ENCODE data around the gene LCN15. TPM values are rescaled to one million over a fixed set of nuclear protein-coding genes. Genes with fewer than 3 reads are reported as not detected.

The LCN15 gene
- total and polyA plus RNA-seq, 4 donors: 0.88 TPM; not detected in 3

GRCh38 chr9:136750526-136750925, 13.8 kb downstream of the LCN15 start:
- 54 to 60% methylated on average over 2 of the region's 2 CpGs for WGBS, 2 donors
- Histone ChIP-seq H3K4me1 (ENCODE audit: control insufficient read depth in 1 of 2, insufficient read depth in 2 of 2, low read length in 2 of 2) (no peaks in the 10 kb centered on the region), H3K27me3 (ENCODE audit: control insufficient read depth in 1 of 2, insufficient read depth in 2 of 2, low read length in 1 of 2) (no peaks in the 10 kb centered on the region), H3K4me3 (ENCODE audit: low read length in 2 of 2) (no peak overlapping the region), H3K36me3 (ENCODE audit: control insufficient read depth in 1 of 2, insufficient read depth in 2 of 2, low read length in 1 of 2) (no peaks in the 10 kb centered on the region), H3K9me3 (ENCODE audit: control insufficient read depth, low read length) (peaks cover 2% of the 10 kb centered on the region), H3K27ac (ENCODE audit: low read depth in 1 of 2, low read length in 2 of 2) (no peak overlapping the region)
- ATAC-seq (ENCODE audit: low FRiP score): no peak
- no peak for DNase-seq
- intact Hi-C loops (cut with DNase I): no loop called here

DNA sequence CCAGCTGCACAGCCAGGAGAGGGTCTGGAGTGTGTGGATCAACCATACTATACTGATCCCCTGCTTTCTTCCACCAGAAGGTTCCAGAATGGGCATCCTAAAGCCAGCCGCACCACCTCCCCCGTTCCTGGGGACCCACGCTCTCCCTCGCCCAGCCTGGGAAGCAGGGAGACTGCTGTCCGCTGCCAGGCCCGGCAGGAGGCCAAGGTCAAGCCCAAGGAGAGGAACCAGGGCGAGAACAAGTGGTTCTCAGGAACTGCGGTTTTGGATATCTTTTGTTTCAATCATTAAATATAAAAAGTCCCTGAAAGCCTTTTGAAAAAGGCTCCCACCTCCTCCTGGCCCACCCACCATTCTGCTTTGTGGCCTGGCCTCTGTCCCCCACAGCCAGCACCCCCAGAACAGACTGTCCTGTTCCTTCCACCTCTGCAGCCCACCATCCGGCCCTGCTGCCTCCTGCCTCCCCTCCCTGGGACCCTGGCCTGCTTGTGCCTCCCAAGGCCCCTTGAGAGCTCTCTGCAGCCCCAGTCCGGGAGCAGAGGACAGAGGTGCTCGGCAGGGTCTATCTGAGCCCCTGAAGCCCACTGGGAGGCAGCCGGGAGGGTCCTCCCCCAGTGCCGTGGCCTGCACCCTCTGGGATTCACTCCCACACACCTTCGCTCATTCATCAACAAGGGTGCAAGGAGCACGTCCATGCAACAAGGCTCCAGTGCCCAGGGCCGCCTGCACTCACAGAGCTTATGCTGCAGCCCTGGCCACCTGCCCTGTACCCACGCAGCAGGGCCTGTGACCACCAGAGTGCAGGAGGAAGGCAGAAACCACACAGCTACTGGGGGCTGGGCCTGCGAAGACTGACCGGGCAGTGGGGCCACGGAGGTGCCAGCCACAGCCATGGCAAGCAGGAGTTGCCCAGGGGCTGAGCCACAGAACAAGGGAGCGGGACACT, 15.4 kb downstream of the LCN15 start:
- Histone ChIP-seq H3K9me3 (ENCODE audit: control insufficient read depth, low read length) (peaks cover 2% of the 10 kb centered on the region), H3K36me3 (ENCODE audit: control insufficient read depth in 1 of 2, insufficient read depth in 2 of 2, low read length in 1 of 2) (no peaks in the 10 kb centered on the region), H3K4me1 (ENCODE audit: control insufficient read depth in 1 of 2, insufficient read depth in 2 of 2, low read length in 2 of 2) (no peaks in the 10 kb centered on the region), H3K27me3 (ENCODE audit: control insufficient read depth in 1 of 2, insufficient read depth in 2 of 2, low read length in 1 of 2) (no peaks in the 10 kb centered on the region), H3K27ac (ENCODE audit: low read depth in 1 of 2, low read length in 2 of 2) (no peak overlapping the region), H3K4me3 (ENCODE audit: low read length in 2 of 2) (no peak overlapping the region)
- WGBS, 2 donors: 82 to 84% methylated on average over 21 of the region's 21 CpGs
- intact Hi-C loops (cut with DNase I): no loop called here
- ATAC-seq (ENCODE audit: low FRiP score): no peak
- DNase-seq: no peak

DNA sequence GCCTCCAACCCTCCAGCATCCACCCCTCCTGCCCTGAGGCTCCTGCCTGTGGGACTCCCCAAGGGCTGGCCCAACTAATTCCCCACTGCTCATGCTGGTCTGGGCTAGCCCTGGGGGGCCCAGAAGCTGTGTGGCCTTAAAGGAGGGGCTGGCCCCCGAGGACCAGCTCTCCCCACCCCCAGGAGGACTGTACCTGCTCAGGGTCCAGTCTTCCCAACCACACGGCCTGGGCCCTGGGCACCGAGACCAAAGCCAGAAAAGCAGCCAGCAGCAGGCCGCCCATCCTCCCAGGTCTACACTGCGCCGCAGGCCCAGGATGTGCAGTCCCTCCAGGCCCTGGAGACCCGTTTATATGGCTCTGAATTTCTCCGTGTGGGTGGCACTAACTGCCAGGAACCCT, 16.1 kb downstream of the LCN15 start, which contains the start of gene LCN6:
Gene LCN6 (minus strand): TSS at position 325 of the 400 bp plus-strand sequence. CDS start 42 bp downstream, at position 283.
- H3K4me3 ChIP-seq (ENCODE audit: low read length in 2 of 2): no peak within 1 kb of the TSS
- DNase-seq (no peak), ATAC-seq (ENCODE audit: low FRiP score) (no peak)
- no peaks in the 10 kb centered on the region for H3K4me1 ChIP-seq (ENCODE audit: control insufficient read depth in 1 of 2, insufficient read depth in 2 of 2, low read length in 2 of 2)
- 74 to 81% methylated on average over 8 of the region's 8 CpGs for WGBS, 2 donors
- H3K36me3 ChIP-seq (ENCODE audit: control insufficient read depth in 1 of 2, insufficient read depth in 2 of 2, low read length in 1 of 2): no peaks in the 10 kb centered on the region
- intact Hi-C loops (cut with DNase I): no loop called here
- H3K9me3 ChIP-seq (ENCODE audit: control insufficient read depth, low read length): no peaks in the 10 kb centered on the region
- H3K27ac ChIP-seq (ENCODE audit: low read depth in 1 of 2, low read length in 2 of 2): no peak within 1 kb of the TSS
- no peaks in the 10 kb centered on the region for H3K27me3 ChIP-seq (ENCODE audit: control insufficient read depth in 1 of 2, insufficient read depth in 2 of 2, low read length in 1 of 2)

- ATAC-seq (ENCODE audit: low FRiP score): no peak
Observed at GRCh38 chr9:136747161-136748060, 16.9 kb downstream of the LCN15 start.

DNA sequence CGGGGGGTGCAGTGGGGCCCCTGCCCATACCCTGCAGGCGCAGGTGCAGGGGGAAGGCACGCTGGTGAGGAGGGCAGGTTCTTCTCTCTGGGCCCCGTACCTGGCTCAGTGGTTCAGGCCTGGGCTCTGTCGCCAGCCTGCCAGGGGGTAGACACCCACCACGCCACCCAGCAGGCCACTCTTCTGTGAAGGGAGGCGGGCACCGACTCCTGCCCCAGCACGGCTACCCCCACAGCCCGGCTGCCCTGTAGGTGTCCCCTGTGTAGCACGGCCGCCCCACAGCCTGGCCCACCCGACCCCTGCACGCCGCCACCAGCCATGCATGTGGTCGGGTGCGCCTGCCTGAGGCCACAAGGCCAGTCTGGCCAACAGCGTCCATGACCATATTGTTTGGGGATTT, 17.7 kb downstream of the LCN15 start:
- Histone ChIP-seq H3K27ac (ENCODE audit: low read depth in 1 of 2, low read length in 2 of 2) (no peak overlapping the region), H3K36me3 (ENCODE audit: control insufficient read depth in 1 of 2, insufficient read depth in 2 of 2, low read length in 1 of 2) (no peaks in the 10 kb centered on the region), H3K9me3 (ENCODE audit: control insufficient read depth, low read length) (no peaks in the 10 kb centered on the region), H3K4me1 (ENCODE audit: control insufficient read depth in 1 of 2, insufficient read depth in 2 of 2, low read length in 2 of 2) (no peaks in the 10 kb centered on the region), H3K27me3 (ENCODE audit: control insufficient read depth in 1 of 2, insufficient read depth in 2 of 2, low read length in 1 of 2) (no peaks in the 10 kb centered on the region), H3K4me3 (ENCODE audit: low read length in 2 of 2) (no peak overlapping the region)
- no peak for ATAC-seq (ENCODE audit: low FRiP score)
- intact Hi-C loops (cut with DNase I): no loop called here
- 92 to 93% methylated on average over 18 of the region's 18 CpGs for WGBS, 2 donors
- no peak for DNase-seq

More at GRCh38 chr9:136747161-136748060, 16.9 kb downstream of the LCN15 start:
- Histone ChIP-seq H3K27me3 (ENCODE audit: control insufficient read depth in 1 of 2, insufficient read depth in 2 of 2, low read length in 1 of 2) (no peaks in the 10 kb centered on the region), H3K36me3 (ENCODE audit: control insufficient read depth in 1 of 2, insufficient read depth in 2 of 2, low read length in 1 of 2) (no peaks in the 10 kb centered on the region), H3K4me1 (ENCODE audit: control insufficient read depth in 1 of 2, insufficient read depth in 2 of 2, low read length in 2 of 2) (no peaks in the 10 kb centered on the region), H3K27ac (ENCODE audit: low read depth in 1 of 2, low read length in 2 of 2) (no peak overlapping the region), H3K4me3 (ENCODE audit: low read length in 2 of 2) (no peak overlapping the region), H3K9me3 (ENCODE audit: control insufficient read depth, low read length) (no peaks in the 10 kb centered on the region)
- intact Hi-C loops (cut with DNase I): no loop called here
- 86% methylated on average over 22 of the region's 22 CpGs for WGBS, 2 donors
- DNase-seq: no peak

DNA sequence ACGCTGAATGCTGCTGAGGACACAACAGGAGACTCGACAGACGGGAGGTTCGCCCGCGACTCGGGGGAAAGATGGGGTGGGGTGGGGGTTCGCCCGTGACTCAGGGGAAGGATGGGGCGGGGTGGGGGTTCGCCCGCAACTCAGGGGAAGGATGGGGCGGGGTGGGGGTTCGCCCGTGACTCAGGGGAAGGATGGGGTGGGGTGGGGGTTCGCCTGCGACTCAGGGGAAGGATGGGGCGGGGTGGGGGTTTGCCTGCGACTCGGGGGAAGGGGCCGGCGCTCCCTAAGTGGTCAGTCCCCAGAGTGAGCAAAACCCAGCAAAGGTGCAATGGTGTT, 18.2 kb downstream of the LCN15 start:
- no peaks in the 10 kb centered on the region for H3K4me1 ChIP-seq (ENCODE audit: control insufficient read depth in 1 of 2, insufficient read depth in 2 of 2, low read length in 2 of 2)
- intact Hi-C loops (cut with DNase I): no loop called here
- 88 to 92% methylated on average over 22 of the region's 22 CpGs for WGBS, 2 donors
- H3K9me3 ChIP-seq (ENCODE audit: control insufficient read depth, low read length): no peaks in the 10 kb centered on the region
- DNase-seq (no peak), ATAC-seq (ENCODE audit: low FRiP score) (no peak)
- no peak overlapping the region for H3K4me3 ChIP-seq (ENCODE audit: low read length in 2 of 2)
- no peak overlapping the region for H3K27ac ChIP-seq (ENCODE audit: low read depth in 1 of 2, low read length in 2 of 2)
- H3K27me3 ChIP-seq (ENCODE audit: control insufficient read depth in 1 of 2, insufficient read depth in 2 of 2, low read length in 1 of 2): no peaks in the 10 kb centered on the region
- H3K36me3 ChIP-seq (ENCODE audit: control insufficient read depth in 1 of 2, insufficient read depth in 2 of 2, low read length in 1 of 2): no peaks in the 10 kb centered on the region

DNA sequence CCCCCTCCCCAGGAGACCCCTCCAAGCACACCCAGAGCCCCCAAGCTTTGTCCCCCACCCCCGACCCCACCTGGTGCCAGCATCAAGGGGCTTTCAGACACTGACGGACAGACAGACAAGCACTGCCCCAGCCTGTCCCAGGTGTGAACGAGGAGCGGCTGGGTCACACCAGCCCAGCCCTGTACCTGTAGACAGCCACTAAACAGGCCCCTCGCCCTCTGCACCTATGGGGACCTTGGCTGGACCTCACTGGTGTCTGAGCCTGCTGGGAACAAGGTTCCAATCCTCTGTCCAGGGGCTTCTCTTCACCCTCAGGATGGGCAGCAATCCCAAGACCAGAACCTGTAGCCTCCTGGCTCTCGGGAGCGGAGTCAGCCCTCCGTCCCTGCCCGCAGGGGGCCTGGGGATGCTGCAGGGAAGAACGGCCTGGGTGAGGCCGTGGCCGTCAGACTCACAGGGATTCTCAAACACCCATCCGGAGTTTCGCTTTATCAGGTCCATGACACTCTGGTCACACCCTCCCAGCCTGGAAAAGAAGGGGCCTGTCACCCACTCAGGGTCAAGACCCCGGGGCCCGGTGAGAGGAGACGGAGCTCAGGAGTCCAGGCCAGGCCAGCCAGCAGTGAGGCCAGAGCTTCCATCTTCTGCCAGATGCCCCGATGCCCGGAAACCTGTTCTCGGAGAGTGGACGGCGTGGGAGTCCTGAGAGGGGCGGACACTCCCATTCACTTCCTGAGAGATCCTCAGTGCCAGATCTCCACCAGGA, 18.7 kb downstream of the LCN15 start:
- H3K4me1 ChIP-seq (ENCODE audit: control insufficient read depth in 1 of 2, insufficient read depth in 2 of 2, low read length in 2 of 2): no peaks in the 10 kb centered on the region
- no peak for DNase-seq
- H3K36me3 ChIP-seq (ENCODE audit: control insufficient read depth in 1 of 2, insufficient read depth in 2 of 2, low read length in 1 of 2): no peaks in the 10 kb centered on the region
- H3K4me3 ChIP-seq (ENCODE audit: low read length in 2 of 2): no peak overlapping the region
- H3K9me3 ChIP-seq (ENCODE audit: control insufficient read depth, low read length): no peaks in the 10 kb centered on the region
- no peaks in the 10 kb centered on the region for H3K27me3 ChIP-seq (ENCODE audit: control insufficient read depth in 1 of 2, insufficient read depth in 2 of 2, low read length in 1 of 2)
- 86 to 89% methylated on average over 23 of the region's 23 CpGs for WGBS, 2 donors
- ATAC-seq (ENCODE audit: low FRiP score): no peak
- H3K27ac ChIP-seq (ENCODE audit: low read depth in 1 of 2, low read length in 2 of 2): no peak overlapping the region
- intact Hi-C loops (cut with DNase I): no loop called here

GRCh38 chr9:136744773-136745172, 19.5 kb downstream of the LCN15 start:
- H3K4me3 ChIP-seq (ENCODE audit: low read length in 2 of 2): no peak overlapping the region
- intact Hi-C loops (cut with DNase I): no loop called here
- 85 to 93% methylated on average over 13 to 18 of the region's 18 CpGs for WGBS, 2 donors
- H3K27me3 ChIP-seq (ENCODE audit: control insufficient read depth in 1 of 2, insufficient read depth in 2 of 2, low read length in 1 of 2): no peaks in the 10 kb centered on the region
- no peak overlapping the region for H3K27ac ChIP-seq (ENCODE audit: low read depth in 1 of 2, low read length in 2 of 2)
- ATAC-seq (ENCODE audit: low FRiP score): no peak
- H3K36me3 ChIP-seq (ENCODE audit: control insufficient read depth in 1 of 2, insufficient read depth in 2 of 2, low read length in 1 of 2): no peaks in the 10 kb centered on the region
- H3K9me3 ChIP-seq (ENCODE audit: control insufficient read depth, low read length): no peaks in the 10 kb centered on the region
- no peak for DNase-seq
- H3K4me1 ChIP-seq (ENCODE audit: control insufficient read depth in 1 of 2, insufficient read depth in 2 of 2, low read length in 2 of 2): no peaks in the 10 kb centered on the region
